ENCODE data around the gene MPL. TPM values are rescaled to one million over a fixed set of nuclear protein-coding genes. Genes with fewer than 3 reads are reported as not detected.

Gene MPL
- total and polyA plus RNA-seq, 4 donors: 0.03 to 1.0 TPM; not detected in 2

- Histone ChIP-seq H3K9ac (ENCODE audit: low read depth in 1 of 2, low read length in 2 of 2) (no peak overlapping the region), H3K27me3 (ENCODE audit: control insufficient read depth in 4 of 4, insufficient read depth in 4 of 4, low read length in 3 of 4) (no peaks in the 10 kb centered on the region), H3K36me3 (ENCODE audit: control insufficient read depth in 4 of 4, insufficient read depth in 3 of 4, low read depth in 1 of 4, low read length in 3 of 4) (no peaks in the 10 kb centered on the region), H3K4me3 (ENCODE audit: low read depth in 1 of 3, low read length in 3 of 3) (no peak overlapping the region), H3K9me3 (ENCODE audit: control insufficient read depth in 4 of 4, low read length in 3 of 4) (no peaks in the 10 kb centered on the region), H3K27ac (ENCODE audit: low read depth in 1 of 2, low read length in 2 of 2) (no peak overlapping the region), H3K4me1 (ENCODE audit: control insufficient read depth in 4 of 4, insufficient read depth in 4 of 4, low read length in 3 of 4) (peaks cover 10 to 22% (median 14%) of the 10 kb centered on the region in 4 donors)
- WGBS: 92% methylated on average over 6 of the region's 6 CpGs
- no peak for DNase-seq (ENCODE audit: low spot score)
- TF ChIP-seq RXRA (IDR thresholded peaks at IDR 0.05): no peak
- no peak for TF ChIP-seq TAF1 (conservative IDR thresholded peaks at IDR 0.05)
- TF ChIP-seq ATF3 (IDR thresholded peaks at IDR 0.05): no peak
- no peak for TF ChIP-seq RAD21 (IDR thresholded peaks at IDR 0.05)
- TF ChIP-seq CTCF (IDR thresholded peaks at IDR 0.05; ENCODE audit: low read depth, low read length, missing input control): no peak
- TF ChIP-seq YY1 (IDR thresholded peaks at IDR 0.05): no peak
- TF ChIP-seq FOXA1 (IDR thresholded peaks at IDR 0.05): no peak
- no peak for TF ChIP-seq REST (IDR thresholded peaks at IDR 0.05)
- no peak for TF ChIP-seq HNF4A (conservative IDR thresholded peaks at IDR 0.05)
- TF ChIP-seq ZBTB33 (IDR thresholded peaks at IDR 0.05): no peak
- no peak for TF ChIP-seq NR2F2 (IDR thresholded peaks at IDR 0.05)
Observed at GRCh38 chr1:43305926-43306687, 31.5 kb upstream of the MPL start.

- Histone ChIP-seq H3K27ac (ENCODE audit: low read depth in 1 of 2, low read length in 2 of 2) (no peak overlapping the region), H3K9ac (ENCODE audit: low read depth in 1 of 2, low read length in 2 of 2) (no peak overlapping the region), H3K4me1 (ENCODE audit: control insufficient read depth in 4 of 4, insufficient read depth in 4 of 4, low read length in 3 of 4) (peaks cover 10 to 27% (median 17%) of the 10 kb centered on the region in 4 donors), H3K36me3 (ENCODE audit: control insufficient read depth in 4 of 4, insufficient read depth in 3 of 4, low read depth in 1 of 4, low read length in 3 of 4) (no peaks in the 10 kb centered on the region), H3K4me3 (ENCODE audit: low read depth in 1 of 3, low read length in 3 of 3) (no peak overlapping the region), H3K27me3 (ENCODE audit: control insufficient read depth in 4 of 4, insufficient read depth in 4 of 4, low read length in 3 of 4) (no peaks in the 10 kb centered on the region), H3K9me3 (ENCODE audit: control insufficient read depth in 4 of 4, low read length in 3 of 4) (no peaks in the 10 kb centered on the region)
- TF ChIP-seq RAD21 (IDR thresholded peaks at IDR 0.05) (no peak), ZBTB33 (IDR thresholded peaks at IDR 0.05) (no peak), HNF4A (conservative IDR thresholded peaks at IDR 0.05) (no peak)
- DNase-seq (ENCODE audit: low spot score): no peak
- WGBS: 87% methylated on average over 17 of the region's 17 CpGs
Observed at GRCh38 chr1:43306688-43307457, 30.7 kb upstream of the MPL start.
